ENCODE data around the gene ETV2.
A peak's percentile ranks its signal among the peaks of the same experiment; 100 is the strongest.
"Not testable (repeated sequence)": the region's sequence is repeated elsewhere in the genome, so short reads cannot be mapped to it uniquely, and the experiment has no call there.

ETV2 gene

DNA sequence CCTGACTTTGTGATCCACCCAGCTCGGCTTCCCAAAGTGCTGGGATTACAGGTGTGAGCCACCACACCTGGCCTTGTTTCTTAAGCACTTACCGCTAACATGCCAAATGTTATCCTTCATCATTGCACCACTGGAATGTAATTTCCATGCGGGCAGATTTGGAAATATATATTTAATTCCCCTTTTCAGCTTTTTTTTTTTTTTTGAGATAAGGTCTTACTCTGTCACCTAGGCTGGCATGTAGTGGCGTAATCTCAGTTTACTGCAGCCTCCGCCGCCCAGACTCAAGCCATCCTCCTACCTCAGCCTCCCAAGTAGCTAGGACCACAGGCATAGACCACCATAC, 20.4 kb downstream of the ETV2 start:
- no peak for DNase-seq

DNA sequence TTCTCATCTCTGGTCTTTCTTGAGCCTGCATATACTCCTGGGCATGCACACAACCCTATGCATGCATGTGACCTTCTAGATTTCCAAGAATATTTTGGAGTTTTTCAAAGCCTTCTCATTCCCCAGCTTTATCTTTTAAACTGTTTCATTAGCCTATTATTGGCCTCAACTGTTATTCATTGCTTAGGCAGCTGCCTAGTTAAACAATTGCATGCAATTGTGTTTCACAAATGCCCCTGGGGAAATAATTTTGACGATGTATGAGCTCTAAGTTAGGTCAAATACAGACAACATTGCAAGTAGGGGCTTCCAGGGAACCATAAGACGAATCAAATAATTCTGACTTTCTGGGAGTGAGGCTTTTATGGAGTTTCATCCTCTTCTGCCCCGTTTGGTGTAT, 22.4 kb downstream of the ETV2 start:
- no peak for DNase-seq

DNA sequence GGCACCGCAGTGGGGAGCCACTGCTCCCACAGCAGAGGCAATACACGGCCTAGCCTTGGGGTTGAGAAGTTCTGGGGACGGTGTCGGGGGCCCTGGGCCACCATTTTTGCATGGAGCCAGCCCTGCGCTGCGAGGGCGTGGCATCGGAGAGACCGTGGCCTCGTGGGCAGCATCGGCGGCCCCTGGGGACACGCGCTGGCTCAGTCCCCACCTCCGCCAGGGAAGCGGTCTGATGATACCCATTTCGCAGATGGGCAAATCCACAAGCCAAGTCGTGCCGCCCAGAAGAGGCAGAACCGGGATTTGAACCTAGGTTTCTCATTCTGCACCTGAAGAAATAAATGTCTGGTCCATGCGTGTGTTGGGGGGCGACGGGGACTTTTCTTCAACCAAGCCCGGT, 23.6 kb downstream of the ETV2 start:
- DNase-seq, result no peak

GRCh38 chr19:35665604-35666003, 24.1 kb downstream of the ETV2 start:
- DNase-seq, result no peak

DNA sequence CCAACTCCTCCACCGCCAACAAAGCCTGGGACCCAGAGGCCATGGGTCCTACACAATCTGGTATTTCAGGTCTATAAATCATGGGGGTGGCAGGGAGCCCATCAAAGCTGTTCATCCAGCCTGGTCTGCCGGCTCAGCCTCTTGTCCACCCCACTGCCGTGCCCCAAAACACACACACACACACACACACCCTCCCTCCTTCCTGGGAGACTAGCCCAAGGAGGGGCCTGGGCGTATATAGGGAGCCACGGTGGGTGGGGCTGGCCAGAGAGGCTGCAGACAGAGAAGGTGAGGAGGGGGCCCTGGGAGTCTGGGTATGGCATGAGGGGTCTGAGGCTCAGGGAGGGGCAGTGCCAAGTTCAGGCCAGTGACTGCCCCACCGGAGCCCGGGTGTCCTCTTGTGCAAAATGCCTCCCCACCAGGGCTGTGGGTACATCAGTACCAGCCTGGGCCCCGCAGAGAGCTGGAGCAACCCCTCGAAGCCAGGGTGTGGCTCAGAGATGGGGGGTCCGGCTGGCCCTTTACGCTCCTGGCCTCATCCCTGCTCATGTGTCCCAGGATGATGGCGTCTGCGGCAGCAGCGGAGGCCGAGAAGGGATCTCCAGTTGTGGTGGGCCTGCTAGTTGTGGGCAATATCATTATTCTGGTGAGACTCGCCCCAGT, 24.8 kb downstream of the ETV2 start, which contains the start of gene UPK1A:
TSS of gene UPK1A (plus strand) at position 267 of the 663 bp plus-strand sequence. CDS start at position 563, 296 bp downstream.
- DNase-seq, result no peak

DNA sequence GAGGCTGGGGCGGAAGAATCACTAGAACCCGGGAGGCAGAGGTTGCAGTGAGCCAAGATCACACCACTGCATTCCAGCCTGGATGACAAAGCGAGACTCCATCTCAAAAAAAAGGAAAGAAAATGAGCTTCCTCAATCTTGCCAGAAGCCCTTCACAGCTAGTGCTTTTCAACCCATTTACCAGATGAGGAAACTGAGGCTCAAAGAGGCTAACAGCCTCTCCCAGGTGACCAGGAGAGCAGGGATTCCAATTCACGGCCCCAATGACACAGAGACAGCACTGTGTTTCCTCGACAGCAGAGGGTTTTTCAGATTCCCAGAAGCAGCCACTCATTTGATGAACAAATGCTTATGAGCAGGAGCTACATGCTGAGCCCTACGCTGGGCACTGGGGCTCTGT, 28.0 kb downstream of the ETV2 start:
- DNase-seq, result no peak

GRCh38 chr19:35669974-35670373, 28.4 kb downstream of the ETV2 start:
- DNase-seq, result no peak

GRCh38 chr19:35670686-35671085, 29.1 kb downstream of the ETV2 start:
- DNase-seq, result no peak

DNA sequence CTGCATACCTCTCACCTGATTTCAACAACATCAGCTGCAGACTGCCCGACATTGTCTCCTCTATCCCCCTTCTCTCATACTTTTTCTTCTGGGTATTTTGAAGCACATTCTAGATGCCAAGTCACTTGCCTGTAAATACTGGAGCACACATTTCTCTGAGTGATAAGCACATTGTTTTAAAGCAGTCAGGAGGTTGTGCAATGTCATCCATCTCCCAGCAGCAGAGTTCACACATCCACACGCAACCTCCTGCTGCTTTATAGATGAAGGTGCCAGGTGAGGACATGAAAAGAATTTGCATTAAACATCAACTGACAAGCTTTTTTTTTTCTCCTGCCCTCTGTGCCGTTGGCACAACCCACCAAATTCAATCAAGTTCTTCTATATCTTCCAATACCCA, 30.3 kb downstream of the ETV2 start:
- no peak for DNase-seq

GRCh38 chr19:35673121-35673804, 31.7 kb downstream of the ETV2 start:
- DNase-seq, result no peak

DNA sequence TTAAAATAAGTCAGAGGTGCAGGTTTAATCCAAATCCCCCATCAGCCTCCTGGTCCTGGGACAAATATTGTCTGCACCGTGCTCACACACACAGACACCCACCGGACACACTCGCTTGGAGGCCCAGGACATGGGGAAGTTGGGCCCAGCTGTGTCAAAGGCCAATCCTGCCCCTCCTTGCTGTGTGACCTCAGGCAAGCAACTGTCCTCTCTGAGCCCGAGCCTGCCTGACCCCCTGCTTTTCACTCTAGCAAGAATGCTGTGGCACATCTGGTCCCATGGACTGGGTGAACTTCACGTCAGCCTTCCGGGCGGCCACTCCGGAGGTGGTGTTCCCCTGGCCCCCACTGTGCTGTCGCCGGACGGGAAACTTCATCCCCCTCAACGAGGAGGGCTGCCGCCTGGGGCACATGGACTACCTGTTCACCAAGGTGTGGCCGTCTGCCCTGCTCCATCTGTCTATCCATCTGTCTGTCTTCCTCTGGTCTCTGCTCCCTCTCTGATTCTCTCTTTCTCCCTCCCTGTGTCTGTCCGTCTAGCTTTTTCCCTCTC, 34.1 kb downstream of the ETV2 start:
- DNase-seq, result no peak

- no peak for DNase-seq
These were observed 48.3 kb downstream of the ETV2 start for GRCh38 chr19:35689836-35690235.

DNA sequence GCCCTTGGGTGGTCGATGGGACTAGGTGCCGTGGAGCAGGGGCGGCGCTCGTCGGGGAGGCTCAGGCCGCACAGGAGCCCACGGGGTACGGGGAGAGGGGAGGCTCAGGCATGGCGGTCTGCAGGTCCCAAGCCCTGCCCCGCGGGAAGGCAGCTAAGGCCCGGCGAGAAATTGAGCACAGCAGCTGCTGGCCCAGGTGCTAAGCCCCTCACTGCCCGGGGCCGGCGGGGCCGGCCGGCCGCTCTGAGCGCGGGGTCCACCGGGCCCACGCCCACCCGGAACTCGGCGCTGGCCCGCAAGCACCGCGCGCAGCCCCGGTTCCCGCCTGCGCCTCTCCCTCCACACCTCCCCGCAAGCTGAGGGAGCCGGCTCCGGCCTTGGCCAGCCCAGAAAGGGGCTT, 49.6 kb downstream of the ETV2 start:
- DNase-seq, result not testable (repeated sequence)

DNA sequence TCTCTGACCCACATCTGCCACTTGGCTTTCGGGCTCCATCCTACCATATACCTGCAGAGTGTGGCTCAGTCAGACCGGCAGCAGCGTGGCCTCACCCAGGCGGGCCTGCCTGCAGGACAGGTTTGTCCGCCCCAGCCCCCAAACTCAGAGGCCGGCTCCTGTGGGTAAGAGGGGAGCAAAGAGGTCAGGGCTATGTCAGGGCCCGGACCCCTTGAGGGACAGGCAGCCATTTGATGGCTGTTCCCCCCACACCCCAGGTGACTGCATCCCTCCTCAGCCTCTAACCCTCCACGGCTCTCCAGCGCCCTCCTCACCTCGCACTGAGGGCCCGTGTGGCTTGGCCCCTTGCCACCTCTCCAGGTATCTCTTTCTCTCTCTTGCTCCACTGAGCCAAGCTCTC, 50.5 kb downstream of the ETV2 start:
- no peak for DNase-seq

DNA sequence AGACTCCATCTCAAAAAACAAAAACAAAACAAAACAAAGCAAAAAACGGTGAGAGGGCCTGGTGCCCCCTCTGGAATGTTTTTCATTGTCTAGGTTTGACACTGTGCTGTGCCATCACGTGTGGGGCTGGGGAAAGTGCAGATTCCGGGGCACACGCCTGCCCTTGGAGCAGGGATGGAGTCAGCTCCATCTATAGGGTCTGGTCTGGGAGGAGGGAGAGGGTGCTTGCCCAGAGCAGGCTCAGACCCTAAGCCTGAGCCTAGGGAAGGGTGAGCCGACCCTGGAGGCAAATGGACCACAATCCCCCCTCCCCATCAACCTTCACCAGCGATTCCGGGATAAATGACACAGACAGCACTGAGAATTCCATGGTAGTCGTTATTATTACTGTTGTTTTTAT, 51.9 kb downstream of the ETV2 start:
- DNase-seq, result no peak

DNA sequence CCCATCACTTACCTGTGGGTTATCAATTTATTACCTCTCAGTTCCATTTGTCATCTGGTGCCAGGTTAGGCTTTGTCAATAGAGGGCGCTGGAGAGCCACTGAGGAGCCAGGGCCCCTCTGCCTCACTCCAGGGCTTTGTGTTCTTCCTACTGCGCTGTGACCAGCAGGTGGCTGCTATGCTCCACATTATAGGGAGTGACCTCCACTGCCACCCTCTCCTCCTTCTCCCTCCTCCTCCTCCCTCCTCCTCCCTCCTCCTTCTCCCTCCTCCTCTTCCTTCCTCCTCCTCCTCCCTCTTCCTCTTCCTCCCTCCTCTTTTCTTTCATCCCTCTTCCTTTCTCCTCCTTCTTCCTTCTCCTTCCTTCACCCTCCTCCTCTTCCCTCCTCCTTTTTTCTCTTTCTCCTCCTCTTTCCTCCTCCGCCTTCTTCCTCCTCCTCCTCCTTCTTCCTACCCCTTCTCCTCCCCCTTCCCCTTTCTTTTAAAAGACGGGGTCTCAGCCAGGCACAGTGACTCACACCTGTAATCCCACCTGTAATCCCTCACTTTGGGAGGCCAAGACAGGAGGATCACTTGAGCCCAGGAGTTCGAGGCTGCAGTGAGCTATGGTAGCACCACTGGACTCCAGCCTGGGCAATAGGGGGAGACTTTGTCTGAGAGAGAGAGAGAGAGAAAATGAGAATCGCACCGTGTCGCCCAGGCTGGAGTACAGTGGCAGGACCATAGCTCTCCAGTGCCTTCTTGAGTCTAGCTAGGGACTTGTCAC, 52.5 kb downstream of the ETV2 start:
- DNase-seq, result peak; percentile 53

All from DMS 273 treated with DMSO at 0.1 percent for 48 hours (cell line).